Lower lobe of right lung (tissue), 2 donors: Measurements from ENCODE around the gene KIAA0040. TPM values are rescaled to one million over a fixed set of nuclear protein-coding genes. Genes with fewer than 3 reads are reported as not detected.

Experiments used
- ATAC-seq, 2 donors: fragments of 200-7000 bp; cut with Tn5 transposase; one replicate each; pipeline ENCODE4 v1.9.1; 2020 to 2022; ENCODE audit warnings: mild to moderate bottlenecking in 2 of 2, moderate library complexity in 2 of 2
- DNase-seq: peaks from one replicate; pipeline ENCODE4 v3.0.0-alpha.2; 2020
- H3K27ac ChIP-seq: fragments of 200-600 bp; one replicate; pipeline ENCODE4 v1.8.0; 2022
- H3K27me3 ChIP-seq: fragments of 200-600 bp; one replicate; pipeline ENCODE4 v1.8.0; 2022; ENCODE audit warnings: low read depth
- H3K36me3 ChIP-seq: fragments of 200-600 bp; one replicate; pipeline ENCODE4 v1.8.0; 2022; ENCODE audit warnings: mild to moderate bottlenecking
- H3K4me1 ChIP-seq: fragments of 200-600 bp; one replicate; pipeline ENCODE4 v1.8.0; 2022
- H3K4me3 ChIP-seq: fragments of 200-600 bp; one replicate; pipeline ENCODE4 v1.8.0; 2022; ENCODE audit warnings: mild to moderate bottlenecking
- H3K9me3 ChIP-seq: fragments of 200-600 bp; one replicate; pipeline ENCODE4 v1.8.0; 2022
- CTCF ChIP-seq: fragments of 200-600 bp; IDR thresholded peaks from one replicate; pipeline ENCODE4 v1.8.0; 2022; ENCODE audit warnings: antibody characterized with exemption, mild to moderate bottlenecking
- intact Hi-C: fragments of 100-400 bp; cut with DNase I; formaldehyde crosslinking; loops from one replicate; pipeline ENCODE4 v1.11.0; 2022
- total RNA-seq: library from RNA; stranded (reverse); fragmentation: NEBNext Ultra II Directional; extraction: Animal tissue kit (Norgen Biotek cat#: 25700); gene quantifications from one replicate; pipeline ENCODE4 v1.2.1, GENCODE V29; 2021
- donor health status: DM: no; HTN: yes; CAD: no; lungs with severe emphysema.

The KIAA0040 gene
- total RNA-seq, 1 donor from 2014 or later = 46.9 TPM

- ATAC-seq = no peak
- DNase-seq = no peak
- peaks cover 14% of the 10 kb centered on the region for H3K4me1 ChIP-seq
- peaks cover 19% of the 10 kb centered on the region for H3K36me3 ChIP-seq
- no peak for TF ChIP-seq CTCF
- no peaks in the 10 kb centered on the region for H3K9me3 ChIP-seq
- intact Hi-C loops = no loop called here
- H3K27ac ChIP-seq = no peak overlapping the region
- no peak overlapping the region for H3K4me3 ChIP-seq
- H3K27me3 ChIP-seq = no peaks in the 10 kb centered on the region
Observed at GRCh38 chr1:175155473-175155856, 37.1 kb downstream of the KIAA0040 start.

- no peaks in the 10 kb centered on the region for H3K9me3 ChIP-seq
- peak; percentile 92 for TF ChIP-seq CTCF
- DNase-seq (peak; percentile 76), ATAC-seq (peak; percentile 71 to 73)
- H3K4me1 ChIP-seq = peaks cover 14% of the 10 kb centered on the region
- H3K4me3 ChIP-seq = no peak overlapping the region
- H3K27ac ChIP-seq = no peak overlapping the region
- H3K36me3 ChIP-seq = peaks cover 12% of the 10 kb centered on the region
- H3K27me3 ChIP-seq = no peaks in the 10 kb centered on the region
- intact Hi-C loops = loop anchor here (5.0 kb wide), 2 partner anchors 67 to 162 kb away; no protein-coding TSS in a partner anchor
Observed at GRCh38 chr1:175154629-175155472, 37.7 kb downstream of the KIAA0040 start.

GRCh38 chr1:175152006-175152652 is 40.4 kb downstream of the KIAA0040 start:
- Histone ChIP-seq H3K27ac (no peak overlapping the region), H3K27me3 (no peaks in the 10 kb centered on the region), H3K36me3 (no peaks in the 10 kb centered on the region), H3K9me3 (no peaks in the 10 kb centered on the region), H3K4me1 (peaks cover 14% of the 10 kb centered on the region), H3K4me3 (no peak overlapping the region)
- DNase-seq (peak; percentile 57), ATAC-seq (peak; percentile 71 to 77)
- intact Hi-C loops = loop anchor here (5.0 kb wide), 2 partner anchors 70 to 165 kb away; no protein-coding TSS in a partner anchor
- TF ChIP-seq CTCF = peak; percentile 86

GRCh38 chr1:175150596-175151319 is 41.8 kb downstream of the KIAA0040 start:
- Histone ChIP-seq H3K36me3 (no peaks in the 10 kb centered on the region), H3K4me1 (peaks cover 14% of the 10 kb centered on the region), H3K27ac (no peak overlapping the region), H3K9me3 (no peaks in the 10 kb centered on the region), H3K4me3 (no peak overlapping the region), H3K27me3 (no peaks in the 10 kb centered on the region)
- no peak for TF ChIP-seq CTCF
- intact Hi-C loops = loop anchor here (5.0 kb wide), 2 partner anchors 72 to 167 kb away; no protein-coding TSS in a partner anchor
- ATAC-seq = no peak
- DNase-seq = no peak

- H3K36me3 ChIP-seq = no peaks in the 10 kb centered on the region
- H3K9me3 ChIP-seq = no peaks in the 10 kb centered on the region
- peaks cover 6% of the 10 kb centered on the region for H3K4me1 ChIP-seq
- DNase-seq (no peak), ATAC-seq (no peak)
- no peak overlapping the region for H3K4me3 ChIP-seq
- no peak overlapping the region for H3K27ac ChIP-seq
- TF ChIP-seq CTCF = no peak
- no peaks in the 10 kb centered on the region for H3K27me3 ChIP-seq
- intact Hi-C loops = no loop called here
Observed at GRCh38 chr1:175148068-175148467, 44.5 kb downstream of the KIAA0040 start.
